ENCODE measurements around the gene AKAP13. TPM values are rescaled to one million over a fixed set of nuclear protein-coding genes. Genes with fewer than 3 reads are reported as not detected.

The AKAP13 gene
- total RNA-seq, 1 experiment from 2014 or later, result 36.0 TPM

DNA sequence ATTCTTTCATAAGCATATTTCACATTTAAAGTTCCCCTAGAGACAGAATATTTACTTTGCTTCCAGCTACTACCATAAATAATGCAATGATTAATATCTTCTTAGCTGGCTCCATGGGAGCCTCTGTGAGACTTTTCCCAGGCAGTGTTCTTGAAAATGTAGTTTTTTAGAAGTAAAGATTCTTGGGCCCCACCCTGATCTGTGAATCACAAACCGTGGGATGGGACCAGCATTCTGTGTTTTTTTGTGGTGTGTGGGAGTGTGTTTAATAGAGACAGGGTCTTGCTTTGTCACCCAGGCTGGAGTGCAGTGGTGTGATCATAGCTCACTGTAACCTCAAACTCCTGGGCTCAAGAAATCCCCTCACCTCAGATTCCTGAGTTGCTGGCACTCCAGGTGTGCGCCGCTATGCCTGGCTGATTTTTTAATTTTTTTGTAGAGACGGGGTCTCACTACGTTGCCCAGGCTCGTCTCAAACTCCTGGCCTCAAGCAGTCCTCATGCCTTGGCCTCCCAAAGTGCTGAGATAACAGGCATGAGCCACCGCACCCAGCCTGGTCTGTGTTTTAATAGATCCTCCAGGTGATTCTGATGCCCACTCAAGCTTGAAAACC is 331.3 kb downstream of the AKAP13 start:
- in situ Hi-C loops (cut with HindIII; ENCODE audit: low pct_unique_long_range_greater_than_20kb, low sequenced_read_pairs), result no loop called here
- no peak for DNase-seq (ENCODE audit: low read depth, low spot score)

DNA sequence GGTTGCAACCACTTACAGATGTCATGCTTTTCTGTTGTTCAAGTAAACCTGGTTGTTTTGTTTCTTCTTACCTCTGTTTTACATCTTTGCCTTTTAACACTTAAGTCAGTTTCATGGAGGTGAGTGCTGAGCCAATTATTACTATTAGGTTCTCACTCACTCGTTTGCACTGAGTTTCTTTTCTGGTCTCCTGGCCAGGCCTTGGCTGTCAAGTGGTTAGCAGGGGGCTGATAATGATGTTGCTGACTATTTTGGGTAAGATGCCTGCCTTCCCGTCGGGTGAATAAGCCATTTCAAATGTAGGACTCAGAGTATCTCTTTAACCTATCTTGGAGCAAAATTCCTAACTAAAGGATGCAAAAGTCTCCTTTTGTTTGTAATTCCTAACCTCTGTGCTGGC is 335.9 kb downstream of the AKAP13 start:
- DNase-seq (ENCODE audit: low read depth, low spot score), result no peak
- in situ Hi-C loops (cut with HindIII; ENCODE audit: low pct_unique_long_range_greater_than_20kb, low sequenced_read_pairs), result no loop called here

DNA sequence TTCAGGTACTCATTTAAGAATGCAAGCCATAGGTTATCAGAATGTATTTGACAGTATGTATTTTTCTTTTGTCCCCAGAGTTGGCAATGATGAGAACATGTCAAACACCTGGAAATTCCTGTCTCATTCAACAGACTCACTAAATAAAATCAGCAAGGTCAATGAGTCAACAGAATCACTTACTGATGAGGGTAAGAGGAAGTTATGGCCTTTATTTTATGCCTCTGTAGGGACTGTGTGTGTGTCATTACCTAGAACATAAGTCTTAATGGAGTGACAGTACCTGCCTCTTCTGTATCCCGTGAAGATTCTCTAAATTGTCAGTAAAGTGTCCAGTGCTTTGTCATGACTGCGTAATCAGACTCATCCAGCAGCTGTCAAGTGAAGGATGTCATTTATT is 336.8 kb downstream of the AKAP13 start:
- in situ Hi-C loops (cut with HindIII; ENCODE audit: low pct_unique_long_range_greater_than_20kb, low sequenced_read_pairs), result no loop called here
- DNase-seq (ENCODE audit: low read depth, low spot score), result no peak

DNA sequence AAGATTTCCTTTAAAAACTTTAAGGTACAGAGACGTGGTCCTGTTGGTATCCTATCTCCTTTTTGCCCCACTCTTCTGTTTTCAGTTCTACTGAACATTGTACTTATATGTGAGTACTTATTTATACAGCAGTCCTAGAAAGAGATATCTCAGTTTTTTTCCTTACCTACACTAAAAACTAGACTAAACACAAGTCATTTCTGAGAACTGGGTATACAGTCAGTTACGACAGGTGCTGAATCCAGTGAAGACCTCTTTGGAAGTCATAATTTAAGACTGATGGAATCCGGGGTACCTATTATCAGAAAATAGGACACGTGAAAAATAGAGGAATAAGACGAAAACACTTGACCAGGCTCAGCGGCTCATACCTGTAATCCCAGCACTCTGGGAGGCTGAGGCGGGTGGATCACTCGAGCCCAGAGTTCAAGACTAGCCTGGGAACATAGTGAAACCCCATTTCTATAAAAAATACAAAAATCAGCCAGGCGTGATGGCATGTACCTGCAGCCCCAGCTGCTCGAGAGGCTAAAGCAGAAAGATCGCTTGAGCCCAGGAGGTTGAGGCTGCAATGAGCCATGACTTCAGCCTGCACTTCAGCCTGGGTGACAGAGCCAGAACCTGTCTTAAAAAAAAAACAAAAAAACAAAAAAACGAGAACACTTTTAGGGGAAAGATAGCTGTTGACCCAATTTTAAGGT is 338.0 kb downstream of the AKAP13 start:
- DNase-seq (ENCODE audit: low read depth, low spot score), result no peak
- in situ Hi-C loops (cut with HindIII; ENCODE audit: low pct_unique_long_range_greater_than_20kb, low sequenced_read_pairs), result no loop called here

DNA sequence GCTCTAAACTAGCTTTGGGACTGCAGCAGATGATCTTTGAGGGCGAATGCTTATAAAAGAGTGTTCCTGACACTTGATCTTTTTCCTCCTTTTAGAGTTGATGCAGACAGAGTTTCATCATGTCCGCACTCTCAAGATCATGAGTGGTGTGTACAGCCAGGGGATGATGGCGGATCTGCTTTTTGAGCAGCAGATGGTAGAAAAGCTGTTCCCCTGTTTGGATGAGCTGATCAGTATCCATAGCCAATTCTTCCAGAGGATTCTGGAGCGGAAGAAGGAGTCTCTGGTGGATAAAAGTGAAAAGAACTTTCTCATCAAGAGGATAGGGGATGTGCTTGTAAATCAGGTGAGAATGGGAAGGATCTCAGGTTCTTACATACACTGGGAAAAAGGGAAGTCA is 338.6 kb downstream of the AKAP13 start:
- in situ Hi-C loops (cut with HindIII; ENCODE audit: low pct_unique_long_range_greater_than_20kb, low sequenced_read_pairs), result no loop called here
- DNase-seq (ENCODE audit: low read depth, low spot score), result no peak

DNA sequence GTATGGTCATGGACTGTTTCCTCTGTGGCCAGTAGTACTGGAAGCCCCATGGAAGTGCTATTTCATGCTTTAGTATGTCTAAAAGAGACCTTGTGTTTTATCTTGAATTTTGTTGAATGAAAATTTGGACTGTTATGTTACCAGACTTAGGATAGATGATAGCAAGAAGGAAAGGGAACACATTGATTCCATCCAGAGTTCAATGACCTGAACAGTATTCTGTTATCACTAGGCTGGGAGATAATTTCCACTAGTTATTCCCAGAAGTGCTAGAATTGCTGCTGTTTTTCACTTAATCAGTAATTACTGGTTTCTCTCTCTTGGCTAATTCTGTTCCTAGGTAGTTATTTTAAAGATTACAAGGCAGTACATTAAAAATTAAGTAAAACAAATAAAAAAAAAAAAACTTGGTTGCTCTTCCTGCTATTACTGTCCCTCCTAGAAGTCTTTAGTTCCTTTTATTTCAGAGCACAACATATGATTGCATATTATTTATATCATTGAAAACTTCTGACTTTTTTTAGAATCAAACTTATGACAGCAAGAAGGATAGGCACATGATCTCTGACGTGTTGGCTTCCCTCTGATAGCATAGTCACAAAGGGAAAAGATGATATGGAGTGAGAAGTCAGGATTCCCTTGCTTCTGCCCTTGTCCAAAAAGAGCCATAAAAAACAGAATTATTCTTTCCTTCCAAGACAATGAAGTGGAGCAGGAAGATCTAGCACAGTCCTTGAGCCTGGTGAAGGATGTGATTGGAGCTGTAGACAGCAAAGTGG is 342.2 kb downstream of the AKAP13 start:
- peak; percentile 14 for DNase-seq (ENCODE audit: low read depth, low spot score)
- in situ Hi-C loops (cut with HindIII; ENCODE audit: low pct_unique_long_range_greater_than_20kb, low sequenced_read_pairs), result no loop called here

DNA sequence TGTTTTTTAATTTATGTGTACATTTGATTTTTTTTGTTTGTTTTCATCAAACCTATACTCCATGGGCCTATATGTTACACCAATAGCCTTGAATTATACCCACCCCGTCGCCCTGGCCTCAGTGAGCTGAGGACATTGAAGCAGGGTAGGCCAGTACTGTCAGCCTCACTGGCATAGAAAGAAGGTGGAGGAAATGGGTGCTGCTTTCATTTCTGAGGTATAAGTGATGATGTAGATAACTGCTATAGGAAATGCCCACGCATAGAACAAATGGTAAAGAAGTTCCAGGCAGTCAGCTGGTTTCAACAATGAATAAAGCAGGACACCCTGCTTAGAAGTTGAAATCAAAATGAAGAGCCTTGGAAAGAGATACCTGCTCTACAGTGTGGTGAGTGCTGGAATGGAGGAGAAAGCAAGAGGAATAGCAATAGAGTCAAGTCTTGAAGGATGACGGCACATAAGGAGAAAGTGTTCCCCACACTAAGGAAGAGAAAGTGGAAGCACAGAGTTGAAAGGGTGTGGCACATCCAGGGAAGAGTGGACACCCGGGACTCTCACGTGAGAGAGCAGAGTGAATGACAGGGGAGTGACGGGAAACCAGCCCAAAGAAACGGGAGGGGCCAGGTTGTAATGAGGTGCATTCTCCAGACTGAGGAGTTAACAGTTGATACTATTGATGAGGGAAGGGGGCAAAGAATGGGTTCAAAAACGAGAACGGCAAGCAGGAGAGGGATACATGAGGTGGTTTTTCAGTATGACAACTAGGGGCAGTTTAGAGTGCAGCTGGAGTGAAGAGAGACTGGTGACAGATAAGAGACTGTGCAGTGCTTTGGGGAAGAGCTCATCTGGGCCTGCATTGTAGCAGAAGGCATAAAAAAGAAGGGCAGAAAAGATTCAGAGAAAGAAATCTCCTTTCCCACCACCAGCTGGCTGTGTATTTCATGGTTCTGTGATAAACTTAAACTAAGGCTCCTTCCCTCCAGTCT is 343.9 kb downstream of the AKAP13 start:
- in situ Hi-C loops (cut with HindIII; ENCODE audit: low pct_unique_long_range_greater_than_20kb, low sequenced_read_pairs), result no loop called here
- no peak for DNase-seq (ENCODE audit: low read depth, low spot score)

DNA sequence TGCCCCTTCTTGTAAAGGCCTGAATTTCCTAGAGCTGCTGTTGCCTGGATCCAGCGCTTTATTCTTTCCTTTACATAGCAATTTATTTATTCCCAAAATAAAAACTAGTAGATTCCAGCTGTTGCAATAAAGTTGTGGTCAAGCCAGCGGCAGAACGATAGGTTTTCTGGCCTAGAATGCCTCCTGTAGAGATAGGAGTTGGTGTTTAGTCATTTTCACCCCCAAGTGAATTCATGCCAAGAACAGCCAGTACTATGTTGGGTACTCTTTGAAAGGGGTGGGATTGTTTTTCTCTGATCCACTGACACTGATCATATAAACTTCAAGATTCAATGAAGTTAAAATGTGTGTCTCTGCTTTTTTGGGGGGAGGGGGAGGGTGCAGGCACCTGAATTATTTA is 344.6 kb downstream of the AKAP13 start:
- in situ Hi-C loops (cut with HindIII; ENCODE audit: low pct_unique_long_range_greater_than_20kb, low sequenced_read_pairs), result no loop called here

DNA sequence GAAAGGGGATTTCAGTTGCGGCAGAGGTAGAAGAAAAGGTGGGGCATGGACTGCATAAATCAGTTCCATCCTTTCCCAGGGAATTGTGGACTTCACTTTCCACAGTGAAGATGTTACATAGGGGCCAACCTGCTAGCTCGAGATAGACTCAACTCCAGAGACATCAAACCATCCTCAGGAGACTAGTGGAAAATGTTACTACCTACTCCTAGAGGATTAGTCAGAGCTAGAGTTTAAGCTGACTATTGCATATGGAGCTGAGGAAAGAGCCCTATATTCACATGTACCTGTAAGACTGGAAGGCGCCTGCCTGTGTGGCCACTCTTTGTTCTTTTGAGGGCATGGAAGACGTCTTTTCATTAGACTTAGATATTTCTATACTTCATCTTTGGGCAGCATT is 345.2 kb downstream of the AKAP13 start:
- in situ Hi-C loops (cut with HindIII; ENCODE audit: low pct_unique_long_range_greater_than_20kb, low sequenced_read_pairs), result no loop called here
- DNase-seq (ENCODE audit: low read depth, low spot score), result no peak

More for the DNA sequence above, 344.6 kb downstream of the AKAP13 start:
- DNase-seq (ENCODE audit: low read depth, low spot score), result no peak

DNA sequence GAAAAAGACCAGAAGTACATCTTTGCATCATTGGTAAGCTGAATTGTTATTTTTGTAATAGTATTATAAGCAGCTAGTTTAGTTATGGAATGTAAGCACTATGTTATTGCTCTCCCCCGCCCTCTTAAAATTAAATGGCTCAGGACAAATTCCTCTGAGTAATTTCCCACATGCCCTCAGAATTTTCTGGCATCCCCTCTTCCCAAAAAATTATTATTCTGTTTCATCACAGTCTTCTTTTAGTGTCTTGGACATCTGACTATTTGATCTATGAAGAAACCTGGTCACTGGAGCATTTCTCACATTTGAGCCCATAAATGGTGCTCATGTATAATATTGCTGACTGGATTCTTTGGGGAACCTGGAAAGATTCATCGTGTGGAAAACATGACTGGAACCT is 346.1 kb downstream of the AKAP13 start:
- no peak for DNase-seq (ENCODE audit: low read depth, low spot score)
- in situ Hi-C loops (cut with HindIII; ENCODE audit: low pct_unique_long_range_greater_than_20kb, low sequenced_read_pairs), result no loop called here

DNA sequence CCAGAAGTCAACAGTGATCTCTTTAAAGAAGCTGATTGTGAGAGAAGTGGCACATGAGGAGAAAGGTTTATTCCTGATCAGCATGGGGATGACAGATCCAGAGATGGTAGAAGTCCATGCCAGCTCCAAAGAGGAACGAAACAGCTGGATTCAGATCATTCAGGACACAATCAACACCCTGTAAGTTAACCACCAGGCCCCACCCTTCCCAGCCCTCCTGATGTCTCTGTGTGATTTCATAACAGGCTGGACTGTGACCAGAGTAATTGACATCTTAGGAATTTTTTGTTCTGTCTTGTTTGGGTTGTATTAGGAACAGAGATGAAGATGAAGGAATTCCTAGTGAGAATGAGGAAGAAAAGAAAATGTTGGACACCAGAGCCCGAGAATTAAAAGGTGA is 346.7 kb downstream of the AKAP13 start:
- DNase-seq (ENCODE audit: low read depth, low spot score), result no peak
- in situ Hi-C loops (cut with HindIII; ENCODE audit: low pct_unique_long_range_greater_than_20kb, low sequenced_read_pairs), result no loop called here

DNA sequence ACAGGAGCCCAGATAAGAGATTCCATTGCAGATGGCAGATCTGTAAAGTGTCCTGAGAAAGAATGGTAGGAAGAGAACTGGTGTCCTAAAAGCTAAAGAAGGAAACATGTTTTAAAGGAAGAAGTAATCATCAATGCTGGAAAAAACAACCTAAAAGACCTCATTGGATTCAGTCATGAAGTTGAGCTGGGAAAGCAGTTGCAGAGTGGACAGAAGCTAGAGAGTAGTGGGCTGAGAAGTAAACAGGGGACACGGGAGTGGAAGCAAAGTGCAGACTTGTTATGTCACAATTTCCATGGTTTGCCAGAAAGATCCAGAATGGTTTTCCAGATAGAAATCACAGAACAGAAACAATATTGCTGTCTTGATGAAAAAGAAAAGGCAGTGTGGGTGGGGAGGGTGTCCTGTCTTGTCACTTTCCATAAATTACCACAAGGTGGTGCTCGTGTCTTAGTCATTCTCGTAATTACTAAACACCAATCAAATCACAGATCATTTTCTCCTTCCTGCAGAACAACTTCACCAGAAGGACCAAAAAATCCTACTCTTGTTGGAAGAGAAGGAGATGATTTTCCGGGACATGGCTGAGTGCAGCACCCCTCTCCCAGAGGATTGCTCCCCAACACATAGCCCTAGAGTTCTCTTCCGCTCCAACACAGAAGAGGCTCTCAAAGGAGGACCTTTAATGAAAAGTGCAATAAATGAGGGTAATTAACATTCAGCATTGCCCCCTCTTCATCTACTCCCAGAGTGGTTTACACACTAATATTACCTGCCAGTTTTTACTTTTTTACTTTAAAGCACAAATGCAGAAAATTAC is 349.8 kb downstream of the AKAP13 start:
- in situ Hi-C loops (cut with HindIII; ENCODE audit: low pct_unique_long_range_greater_than_20kb, low sequenced_read_pairs), result no loop called here
- peak; percentile 74 for DNase-seq (ENCODE audit: low read depth, low spot score)

DNA sequence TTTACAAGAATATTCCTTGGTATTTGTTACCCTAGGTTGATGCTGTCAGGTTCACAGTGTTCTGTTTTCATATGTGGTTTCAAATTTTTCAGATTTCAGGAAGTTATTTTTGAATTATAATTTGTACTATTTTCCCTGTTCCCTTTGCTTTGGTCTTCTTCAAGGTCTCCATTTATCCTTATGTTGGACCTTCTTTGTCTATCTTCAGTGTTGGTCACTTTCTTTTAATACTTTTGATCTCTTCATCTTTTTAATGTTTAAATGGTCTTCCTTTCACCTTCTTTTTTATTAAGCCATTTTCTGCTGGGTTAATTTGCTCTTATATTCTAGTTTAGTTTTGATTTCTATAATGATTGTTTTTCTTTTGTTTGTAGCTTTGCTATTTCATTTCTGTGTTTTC is 353.0 kb downstream of the AKAP13 start:
- DNase-seq (ENCODE audit: low read depth, low spot score), result no peak
- in situ Hi-C loops (cut with HindIII; ENCODE audit: low pct_unique_long_range_greater_than_20kb, low sequenced_read_pairs), result no loop called here

DNA sequence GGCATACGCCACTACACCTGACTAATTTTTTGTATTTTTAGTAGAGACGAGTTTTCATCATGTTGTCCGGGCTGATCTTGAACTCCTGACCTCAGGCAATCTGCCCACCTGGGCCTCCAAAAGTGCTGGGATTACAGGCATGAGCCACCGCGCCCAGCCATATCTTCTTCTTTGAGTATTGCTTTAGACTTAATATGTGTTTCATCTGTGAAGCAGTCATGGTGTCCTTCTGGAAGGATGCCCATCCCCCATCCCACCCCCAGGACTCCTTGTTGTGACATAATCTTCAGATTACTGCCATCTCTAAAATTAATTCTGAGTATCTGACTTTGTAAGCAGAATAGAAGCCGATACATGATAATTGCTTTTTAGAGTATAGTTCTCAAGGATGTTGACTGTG is 356.7 kb downstream of the AKAP13 start:
- in situ Hi-C loops (cut with HindIII; ENCODE audit: low pct_unique_long_range_greater_than_20kb, low sequenced_read_pairs), result no loop called here
- no peak for DNase-seq (ENCODE audit: low read depth, low spot score)

DNA sequence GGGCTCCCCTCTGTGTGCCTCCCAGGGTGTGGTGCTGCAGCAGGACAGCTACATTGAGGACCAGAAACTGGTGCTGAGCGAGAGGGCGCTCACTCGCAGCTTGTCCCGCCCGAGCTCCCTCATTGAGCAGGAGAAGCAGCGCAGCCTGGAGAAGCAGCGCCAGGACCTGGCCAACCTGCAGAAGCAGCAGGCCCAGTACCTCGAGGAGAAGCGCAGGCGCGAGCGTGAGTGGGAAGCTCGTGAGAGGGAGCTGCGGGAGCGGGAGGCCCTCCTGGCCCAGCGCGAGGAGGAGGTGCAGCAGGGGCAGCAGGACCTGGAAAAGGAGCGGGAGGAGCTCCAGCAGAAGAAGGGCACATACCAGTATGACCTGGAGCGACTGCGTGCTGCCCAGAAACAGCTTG is 360.6 kb downstream of the AKAP13 start:
- in situ Hi-C loops (cut with HindIII; ENCODE audit: low pct_unique_long_range_greater_than_20kb, low sequenced_read_pairs), result no loop called here
- no peak for DNase-seq (ENCODE audit: low read depth, low spot score)

DNA sequence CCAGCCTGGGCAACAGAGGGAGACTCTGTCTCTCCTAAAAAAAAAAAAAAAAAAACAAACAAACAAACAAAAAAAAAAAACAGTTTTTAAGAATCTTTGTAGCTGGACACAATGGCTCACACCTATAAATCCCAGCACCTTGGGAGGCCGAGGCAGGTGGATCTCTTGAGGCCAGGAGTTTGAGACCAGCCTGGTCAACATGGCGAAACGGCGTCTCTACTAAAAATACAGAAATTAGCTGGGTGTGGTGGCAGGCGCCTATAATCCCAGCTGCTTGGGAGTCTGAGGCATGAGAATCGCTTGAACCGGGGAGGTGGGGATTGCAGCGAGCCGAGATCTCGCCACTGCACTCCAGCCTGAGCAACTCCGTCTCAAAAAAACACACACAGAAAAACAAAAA is 361.3 kb downstream of the AKAP13 start:
- in situ Hi-C loops (cut with HindIII; ENCODE audit: low pct_unique_long_range_greater_than_20kb, low sequenced_read_pairs), result no loop called here
- no peak for DNase-seq (ENCODE audit: low read depth, low spot score)

DNA sequence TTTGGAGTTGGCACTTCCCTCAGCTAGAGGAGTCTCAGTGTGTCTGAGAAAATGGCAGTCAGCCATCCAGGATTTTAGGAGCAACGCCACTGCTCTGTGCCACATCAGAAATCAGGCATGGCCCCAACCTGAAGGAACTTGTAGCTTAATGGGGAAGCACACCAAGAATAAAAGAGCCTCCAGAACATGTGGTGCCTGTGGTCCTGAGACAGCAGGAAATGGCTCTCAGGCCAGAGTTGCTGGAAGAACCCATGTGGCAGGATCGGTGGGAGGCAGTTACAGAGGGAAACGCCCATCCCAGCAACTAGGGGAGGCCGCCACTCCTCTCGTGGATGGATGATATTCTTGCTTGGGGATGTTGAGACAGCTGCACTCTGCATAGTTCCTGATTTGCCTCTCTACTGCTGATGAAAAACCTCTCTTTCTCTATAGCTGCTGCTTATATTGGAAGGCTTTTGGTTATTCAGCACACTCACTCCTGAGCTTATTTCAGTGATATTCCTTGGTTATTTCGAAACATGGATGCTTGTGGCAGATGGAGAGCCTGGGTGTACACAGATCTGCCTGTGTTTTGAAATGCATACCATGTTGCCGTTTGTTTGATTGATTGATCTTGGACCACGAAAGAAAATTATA is 361.9 kb downstream of the AKAP13 start:
- no peak for DNase-seq (ENCODE audit: low read depth, low spot score)
- in situ Hi-C loops (cut with HindIII; ENCODE audit: low pct_unique_long_range_greater_than_20kb, low sequenced_read_pairs), result no loop called here
